K562 (cell line): ENCODE results near the gene CNPY4. TPM values are rescaled to one million over a fixed set of nuclear protein-coding genes. Genes with fewer than 3 reads are reported as not detected.
A peak's percentile ranks its signal among the peaks of the same experiment; 100 is the strongest.

Source experiments
- ATAC-seq: fragments of 200-7000 bp; cut with Tn5 transposase; 3 replicates; pipeline ENCODE4 v1.9.1; 2020; ENCODE audit warnings: moderate library complexity
- BruUV-seq: library from RNA; stranded (reverse); fragments of 400-500 nt; replicated peaks from 2 replicates; lab custom pipeline; 2021; lab: Mats Ljungman, UMichigan
- CTCF ChIA-PET: fragments of 300-600 bp; formaldehyde crosslinking; extraction: SDS; loops from one replicate; lab custom pipeline; 2021; ENCODE audit warnings: low intra/inter-chr PET ratio; lab: Yijun Ruan, JAX
- POLR2A ChIA-PET: fragments of 300-600, 350-650 bp; sonication (Branson Sonifier 250); formaldehyde crosslinking; extraction: SDS; loops from one replicate; lab custom pipeline; 2021; ENCODE audit warnings: antibody characterized with exemption, inconsistent platforms; lab: Yijun Ruan, JAX
- DNase-seq, 4 experiments: peaks; one replicate each; pipeline versions ENCODE4 v3.0.0 to v3.0.0-alpha.2; 2011 to 2018; ENCODE audit warnings: low spot score in 3 of 4, mixed read lengths in 3 of 4; ENCODE audit errors: extremely low read depth in 1 of 4
- FAIRE-seq: peaks from 2 replicates; lab custom pipeline; 2011; peaks lifted over from hg19 to GRCh38; lab: Jason Lieb, UNC
- H2AFZ ChIP-seq: 2 replicates; pipeline ENCODE4 v1.6.0; 2011; ENCODE audit warnings: low read depth, low read length, control low read depth, inconsistent platforms
- H3K27ac ChIP-seq: fragments of 200-600 bp; 3 replicates; pipeline ENCODE4 v1.8.0; 2011; ENCODE audit warnings: low read depth, mild to moderate bottlenecking, control low read depth, inconsistent platforms, low read length, moderate library complexity, mixed read lengths; ENCODE audit errors: extremely low read depth
- H3K27me3 ChIP-seq, 2 experiments: fragments of 300-600 bp in 1 of 2; 2 replicates in 1 of 2; 3 replicates in 1 of 2; pipeline versions ENCODE4 v1.6.0 to v1.8.0; 2011; ENCODE audit warnings: inconsistent platforms in 2 of 2, low read length in 2 of 2, mild to moderate bottlenecking in 1 of 2, mixed read lengths in 1 of 2, moderate library complexity in 1 of 2; ENCODE audit not compliant: control insufficient read depth in 2 of 2, insufficient read depth in 2 of 2
- H3K36me3 ChIP-seq: fragments of 300-600 bp; 3 replicates; pipeline ENCODE4 v1.8.0; 2011; ENCODE audit warnings: mild to moderate bottlenecking, low read length, inconsistent platforms; ENCODE audit not compliant: control insufficient read depth, insufficient read depth
- H3K4me1 ChIP-seq, 2 experiments: fragments of 200-600 bp in 1 of 2; replicated peaks in 1 of 2; 2 replicates in 1 of 2; 3 replicates in 1 of 2; pipeline versions ENCODE4 v1.5.1 to v1.8.0; 2011; ENCODE audit warnings: inconsistent platforms in 2 of 2, low read length in 2 of 2, mild to moderate bottlenecking in 1 of 2, mixed read lengths in 1 of 2, moderate library complexity in 1 of 2; ENCODE audit not compliant: control insufficient read depth in 2 of 2, insufficient read depth in 2 of 2
- H3K4me2 ChIP-seq: 2 replicates; pipeline ENCODE4 v1.6.1; 2011; ENCODE audit warnings: low read length, control low read depth, inconsistent platforms, mixed read lengths; ENCODE audit not compliant: insufficient read depth
- H3K4me3 ChIP-seq: fragments of 200-600 bp; sonication (generic), shearing (Covaris generic); 2 replicates; pipeline ENCODE4 v1.5.1; 2016; ENCODE audit warnings: control low read depth, inconsistent platforms
- H3K79me2 ChIP-seq: fragments of 200-600 bp; 3 replicates; pipeline ENCODE4 v1.8.0; 2011; ENCODE audit warnings: low read length, inconsistent platforms; ENCODE audit not compliant: control insufficient read depth, insufficient read depth
- H3K9ac ChIP-seq, 2 experiments: 2 replicates each; pipeline versions ENCODE4 v1.6.0 to v1.6.1; 2011; ENCODE audit warnings: low read depth in 2 of 2, low read length in 2 of 2, control low read depth in 1 of 2, inconsistent platforms in 1 of 2, mild to moderate bottlenecking in 1 of 2, mixed read lengths in 1 of 2; ENCODE audit not compliant: insufficient read depth in 1 of 2
- H3K9me1 ChIP-seq: one replicate; pipeline ENCODE4 v1.6.0; 2011; ENCODE audit warnings: inconsistent platforms, mild to moderate bottlenecking, low read length, moderate library complexity; ENCODE audit not compliant: control insufficient read depth, insufficient read depth
- H3K9me3 ChIP-seq: replicated peaks from 2 replicates; pipeline ENCODE4 v1.5.1; 2011; ENCODE audit warnings: low read depth, low read length, inconsistent platforms; ENCODE audit not compliant: control insufficient read depth, insufficient read depth
- H4K20me1 ChIP-seq: replicated peaks from 2 replicates; pipeline ENCODE4 v1.6.1; 2011; ENCODE audit warnings: low read length, inconsistent platforms, mixed read lengths; ENCODE audit not compliant: control insufficient read depth, insufficient read depth
- CBX3 ChIP-seq, 2 experiments: IDR thresholded peaks; 1 replicate in 1 of 2; 2 replicates in 1 of 2; pipeline ENCODE4 v1.6.1; 2012; ENCODE audit warnings: inconsistent platforms in 2 of 2, low read length in 2 of 2, borderline replicate concordance in 1 of 2, control low read depth in 1 of 2
- FOXM1 ChIP-seq, 2 experiments: fragments of 450-650 bp in 1 of 2; sonication (generic) in 1 of 2; formaldehyde crosslinking in 1 of 2; IDR thresholded peaks; 2 replicates each; pipeline versions ENCODE4 v1.6.1 to v1.9.0; 2017 to 2022; ENCODE audit warnings: low read depth in 2 of 2, mild to moderate bottlenecking in 2 of 2, missing genetic modification reagents in 1 of 2, moderate library complexity in 1 of 2
- KDM1A ChIP-seq, 2 experiments: fragments of 450-650 bp; IDR thresholded peaks; 2 replicates each; pipeline ENCODE4 v1.6.1; 2016; ENCODE audit warnings: mild to moderate bottlenecking in 2 of 2
- RBM25 ChIP-seq: fragments of 200-400 bp; formaldehyde crosslinking; IDR thresholded peaks from 2 replicates; pipeline ENCODE4 v1.6.1; 2018; ENCODE audit warnings: low read length, low read depth, moderate library complexity; ENCODE audit not compliant: severe bottlenecking
- ZNF121 ChIP-seq: sonication (generic); formaldehyde crosslinking; conservative IDR thresholded peaks from 2 replicates; pipeline ENCODE4 v1.8.0; 2022; ENCODE audit warnings: missing genetic modification reagents
- ZNF354B ChIP-seq: fragments of 250-450 bp; sonication (Bioruptor Pico); IDR thresholded peaks from 2 replicates; pipeline ENCODE4 v1.4.0; 2020
- WGBS: fragments of 100-300 bp; shearing (Covaris generic); methylation state at CpG from one replicate; pipeline ENCODE4 v1.1.6; 2016; ENCODE audit warnings: low coverage, mixed read lengths; ENCODE audit not compliant: insufficient coverage; ENCODE audit errors: missing lambda C conversion rate; 5-methylcytosine and 5-hydroxymethylcytosine counted together
- in situ Hi-C: fragments of 300-500 bp; cut with MboI; formaldehyde crosslinking; loops from 4 replicates; pipeline ENCODE4 v1.15.0; 2018; ENCODE audit warnings: inconsistent platforms, mixed read lengths
- intact Hi-C: fragments of 100-400 bp; cut with micrococcal nuclease; formaldehyde crosslinking; loops from 2 replicates; pipeline ENCODE4 v1.14.2; 2022
- polyA plus RNA-seq, 8 experiments: library from polyadenylated mRNA; depleted of rRNA in 4 of 8; stranded (reverse) in 5 of 8; unstranded in 3 of 8; fragments of >200 nt; fragmentation: Nextera tagmentation in 2 of 8; fragmentation: Illumina TruSeq in 1 of 8; extraction: Ambion mirVana in 2 of 8; extraction: Trizol in 1 of 8; gene quantifications; 2 replicates each; pipeline versions ENCODE4 v1.2.1 to v1.2.3, GENCODE V29; 2011 to 2014; ENCODE audit warnings: inconsistent platforms in 1 of 8, missing spikeins in 1 of 8
- total RNA-seq, 7 experiments: library from RNA; depleted of rRNA in 6 of 7; stranded (reverse); fragments of >200 nt in 6 of 7; fragmentation: Illumina TruSeq in 2 of 7; extraction: Trizol in 2 of 7; gene quantifications; 2 replicates each; pipeline versions ENCODE4 v1.2.1 to v1.2.3, GENCODE V29; 2011 to 2021; ENCODE audit warnings: low replicate concordance in 1 of 7

Gene CNPY4
- total and polyA plus RNA-seq, 9 of the 15 experiments (the other 6 are each of a cell fraction or from before 2014, with no cell fraction given): 1.9 to 11.2 (median 7.0) TPM

GRCh38 chr7:100147278-100147677, 27.8 kb downstream of the CNPY4 start:
- intact Hi-C loops (no loop called here), in situ Hi-C loops (no loop called here)
- Histone ChIP-seq H3K36me3 (peaks cover 16% of the 10 kb centered on the region; the same call in 2 of the 3 replicates), H3K79me2 (peaks cover 18% of the 10 kb centered on the region), H3K9me3 (no peaks in the 10 kb centered on the region), H3K4me2 (no peak overlapping the region), H2AFZ (peak overlapping the region; percentile 98), H3K9ac (no peak overlapping the region), H3K4me3 (no peak overlapping the region), H3K4me1 (peaks cover 9 to 30% of the 10 kb centered on the region in 2 experiments; a peak in 4 of 5 replicates), H3K9me1 (no peaks in the 10 kb centered on the region), H3K27ac (no peak overlapping the region), H3K27me3 (no peaks in the 10 kb centered on the region), H4K20me1 (no peaks in the 10 kb centered on the region)
- BruUV-seq: no TSS peak
- no peak for ATAC-seq
- WGBS: 88% methylated on average over 2 of the region's 2 CpGs
- no peak for DNase-seq
- no peak for FAIRE-seq
- ChIA-PET POLR2A (no interaction called here), CTCF (interaction anchor here (0.6 kb wide), 1 partner anchor 11 kb away, joined by 5 read pairs; the partner anchor contains the start of gene TRAPPC14)
- TF ChIP-seq RBM25 (peak; percentile 35), ZNF121 (peak; percentile 64), FOXM1 (IDR thresholded peaks at IDR 0.05; ENCODE audit: low read depth) (no peak), FOXM1 (CRISPR knock-in tag; IDR thresholded peaks at IDR 0.05; ENCODE audit: low read depth) (no peak), ZNF354B (CRISPR knock-in tag) (no peak), KDM1A (IDR thresholded peaks at IDR 0.05) (0 out of 4 replicates have a peak, but pooled peaks of 1 of the 2 experiments have one; percentile 19), CBX3 (IDR thresholded peaks at IDR 0.05; ENCODE audit: borderline replicate concordance in 1 of 2, low read length in 2 of 2) (no peak)
